ENCODE data around the gene LILRB1.
"Not testable (repeated sequence)": the region's sequence is repeated elsewhere in the genome, so short reads cannot be mapped to it uniquely, and the experiment has no call there.

LILRB1 gene

DNA sequence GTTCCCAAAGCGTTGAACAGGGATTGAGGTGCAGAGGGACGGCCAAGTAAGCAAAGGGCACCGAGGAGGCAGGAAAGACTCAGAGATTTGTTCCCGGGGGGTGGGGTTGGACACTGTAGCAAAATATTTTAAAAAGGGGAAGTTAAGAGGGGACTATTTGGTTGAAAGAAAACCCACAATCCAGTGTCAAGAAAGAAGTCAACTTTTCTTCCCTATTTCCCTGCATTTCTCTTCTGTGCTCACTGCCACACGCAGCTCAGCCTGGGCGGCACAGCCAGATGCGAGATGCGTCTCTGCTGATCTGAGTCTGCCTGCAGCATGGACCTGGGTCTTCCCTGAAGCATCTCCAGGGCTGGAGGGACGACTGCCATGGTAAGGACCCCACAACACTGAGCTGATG, at the start of gene LILRB1:
TSS of gene LILRB1 (plus strand) at position 223 of the 400 bp plus-strand sequence. CDS start 590 bp downstream, outside the sequence.
- DNase-seq, result not testable (repeated sequence)

DNA sequence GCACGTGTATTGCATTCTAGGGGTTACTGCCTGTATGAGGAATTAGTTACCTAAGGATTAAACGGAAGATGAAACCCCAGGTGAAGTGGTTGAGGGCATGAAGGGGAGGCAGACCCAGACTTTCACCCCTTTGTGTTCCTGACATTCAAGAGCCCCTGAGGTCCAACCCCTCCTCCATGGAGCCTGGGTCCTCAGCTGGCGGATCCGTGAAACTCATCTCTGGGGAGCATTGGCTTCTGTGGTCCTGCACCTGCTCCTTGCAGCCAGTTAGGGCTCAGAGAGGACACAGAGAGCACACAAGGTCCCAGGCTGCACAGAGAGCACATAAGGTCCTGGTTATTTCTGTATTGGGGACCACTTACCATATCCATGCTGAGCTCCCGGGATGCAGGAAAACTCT, 43.9 kb upstream of the LILRB1 start:
- no peak for DNase-seq

DNA sequence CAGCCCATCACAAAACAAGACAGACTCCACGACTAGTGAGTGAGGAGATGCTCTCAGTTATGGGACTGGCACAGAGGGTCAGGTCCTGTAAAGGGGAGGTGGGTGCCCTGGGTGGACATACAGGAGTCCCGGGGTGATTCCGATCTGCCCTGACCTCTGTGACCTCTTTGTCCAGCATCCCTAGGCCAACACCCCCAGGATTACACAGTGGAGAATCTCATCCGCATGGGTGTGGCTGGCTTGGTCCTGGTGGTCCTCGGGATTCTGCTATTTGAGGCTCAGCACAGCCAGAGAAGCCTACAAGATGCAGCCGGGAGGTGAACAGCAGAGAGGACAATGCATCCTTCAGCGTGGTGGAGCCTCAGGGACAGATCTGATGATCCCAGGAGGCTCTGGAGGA, 43.3 kb upstream of the LILRB1 start:
- DNase-seq, result no peak

DNA sequence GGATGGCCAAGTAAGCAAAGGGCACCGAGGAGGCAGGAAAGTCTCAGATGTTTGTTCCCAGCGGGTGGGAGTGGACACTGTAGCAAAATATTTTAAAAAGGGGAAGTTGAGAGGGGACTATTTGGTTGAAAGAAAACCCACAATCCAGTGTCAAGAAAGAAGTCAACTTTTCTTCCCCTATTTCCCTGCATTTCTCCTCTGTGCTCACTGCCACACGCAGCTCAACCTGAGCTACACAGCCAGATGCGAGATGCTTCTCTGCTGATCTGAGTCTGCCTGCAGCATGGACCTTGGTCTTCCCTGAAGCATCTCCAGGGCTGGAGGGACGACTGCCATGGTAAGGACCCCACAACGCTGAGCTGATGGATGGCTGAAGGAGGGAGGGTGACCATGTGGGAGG, 36.8 kb upstream of the LILRB1 start, which contains the start of gene LILRA1:
TSS of gene LILRA1 (plus strand) at position 188 of the 400 bp plus-strand sequence. CDS start 613 bp downstream, outside the sequence.
- DNase-seq, result not testable (repeated sequence)

DNA sequence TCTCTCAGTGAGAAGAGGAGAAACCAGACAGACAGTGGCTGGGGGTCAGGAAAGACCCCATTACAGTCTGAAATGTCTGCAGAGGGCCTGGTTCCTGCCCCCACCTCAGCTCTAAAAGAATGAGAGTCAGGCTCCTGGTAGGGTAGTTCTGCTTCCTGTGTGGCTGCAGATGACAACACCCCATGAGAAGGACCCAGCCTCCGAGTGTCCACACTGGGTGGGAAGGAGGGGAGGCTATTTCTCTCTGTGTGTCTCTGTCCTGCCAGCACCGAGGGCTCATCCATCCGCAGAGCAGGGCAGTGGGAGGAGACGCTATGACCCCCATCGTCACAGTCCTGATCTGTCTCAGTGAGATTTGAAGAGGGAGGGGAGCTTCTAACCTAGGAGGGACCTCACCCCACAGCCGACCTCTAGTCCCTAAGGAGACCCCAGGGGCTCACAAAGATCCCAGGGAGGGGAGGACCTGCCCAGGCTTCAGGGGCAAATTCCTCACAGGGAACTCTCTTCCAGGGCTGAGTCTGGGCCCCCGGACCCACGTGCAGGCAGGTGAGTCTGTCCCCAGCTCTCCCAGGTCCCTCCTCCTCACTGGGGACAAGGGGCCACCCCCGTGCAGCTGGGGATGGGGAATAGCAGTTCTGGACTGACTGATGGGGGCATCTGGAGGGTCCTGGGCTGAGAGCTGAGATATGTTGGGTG, 36.2 kb upstream of the LILRB1 start:
- not testable (repeated sequence) for DNase-seq

DNA sequence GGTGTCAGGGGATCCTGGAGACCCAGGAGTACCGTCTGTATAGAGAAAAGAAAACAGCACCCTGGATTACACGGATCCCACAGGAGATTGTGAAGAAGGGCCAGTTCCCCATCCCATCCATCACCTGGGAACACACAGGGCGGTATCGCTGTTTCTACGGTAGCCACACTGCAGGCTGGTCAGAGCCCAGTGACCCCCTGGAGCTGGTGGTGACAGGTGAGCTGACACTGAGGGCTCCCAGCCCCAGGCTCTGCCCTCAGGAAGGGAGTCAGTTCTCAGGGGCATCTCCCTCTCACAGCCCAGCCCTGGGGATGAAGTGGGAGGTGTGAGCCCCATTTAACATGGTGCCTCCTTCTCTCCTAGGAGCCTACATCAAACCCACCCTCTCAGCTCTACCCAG, 35.5 kb upstream of the LILRB1 start:
- no peak for DNase-seq

DNA sequence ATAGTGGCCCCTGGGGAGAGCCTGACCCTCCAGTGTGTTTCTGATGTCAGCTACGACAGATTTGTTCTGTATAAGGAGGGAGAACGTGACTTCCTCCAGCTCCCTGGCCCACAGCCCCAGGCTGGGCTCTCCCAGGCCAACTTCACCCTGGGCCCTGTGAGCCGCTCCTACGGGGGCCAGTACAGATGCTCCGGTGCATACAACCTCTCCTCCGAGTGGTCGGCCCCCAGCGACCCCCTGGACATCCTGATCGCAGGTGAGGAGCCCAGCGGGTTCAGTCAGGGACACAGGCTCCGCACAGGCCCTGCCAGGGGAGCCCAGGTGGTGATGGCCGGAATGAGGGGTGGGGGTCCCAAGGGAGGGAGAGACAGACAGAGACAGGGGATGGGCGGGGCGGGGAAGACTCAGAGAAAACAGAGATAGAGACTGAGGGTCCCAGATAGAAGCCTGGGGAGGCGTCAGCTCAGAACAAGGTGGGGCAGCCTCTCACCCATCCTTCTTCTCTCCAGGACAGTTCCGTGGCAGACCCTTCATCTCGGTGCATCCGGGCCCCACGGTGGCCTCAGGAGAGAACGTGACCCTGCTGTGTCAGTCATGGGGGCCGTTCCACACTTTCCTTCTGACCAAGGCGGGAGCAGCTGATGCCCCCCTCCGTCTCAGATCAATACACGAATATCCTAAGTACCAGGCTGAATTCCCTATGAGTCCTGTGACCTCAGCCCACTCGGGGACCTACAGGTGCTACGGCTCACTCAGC, 34.4 kb upstream of the LILRB1 start:
- not testable (repeated sequence) for DNase-seq

DNA sequence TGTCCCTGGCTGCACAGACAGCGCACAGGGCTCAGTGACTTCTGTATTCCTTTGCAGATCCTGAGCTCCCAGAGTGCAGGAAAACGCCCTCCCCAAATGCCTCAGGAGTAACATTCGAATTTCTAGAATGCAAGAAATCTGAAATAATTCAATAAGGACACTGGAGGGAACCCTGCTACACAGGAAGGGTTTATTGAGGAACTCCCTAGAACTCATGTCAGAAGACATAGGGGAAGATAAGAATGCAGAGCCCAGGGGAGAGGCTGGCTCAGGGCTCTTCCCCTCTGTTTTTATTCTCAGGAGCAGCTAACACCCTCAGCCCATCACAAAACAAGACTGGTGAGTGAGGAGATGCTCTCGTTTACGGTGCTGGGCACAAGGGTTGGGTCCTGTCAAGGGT, 30.1 kb upstream of the LILRB1 start:
- no peak for DNase-seq

DNA sequence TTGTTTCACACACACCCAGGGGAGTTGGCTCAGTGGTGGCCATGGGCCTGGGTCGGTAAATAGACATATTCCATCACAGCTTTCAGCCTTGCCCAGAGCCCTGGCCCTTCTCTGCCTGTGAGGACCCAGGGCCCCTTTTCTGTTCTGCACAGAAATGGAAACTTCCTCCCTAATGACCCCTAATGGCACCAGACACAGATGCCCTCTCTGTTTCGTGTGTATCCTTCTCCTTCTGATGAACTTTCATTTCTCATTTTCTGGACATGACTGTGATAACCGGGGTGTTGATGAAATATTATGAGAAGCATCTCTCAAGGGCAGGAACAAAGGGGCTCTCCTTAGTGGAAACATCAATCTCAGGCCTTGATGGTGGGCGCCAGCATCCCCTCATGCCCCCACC, 24.1 kb upstream of the LILRB1 start:
- no peak for DNase-seq

DNA sequence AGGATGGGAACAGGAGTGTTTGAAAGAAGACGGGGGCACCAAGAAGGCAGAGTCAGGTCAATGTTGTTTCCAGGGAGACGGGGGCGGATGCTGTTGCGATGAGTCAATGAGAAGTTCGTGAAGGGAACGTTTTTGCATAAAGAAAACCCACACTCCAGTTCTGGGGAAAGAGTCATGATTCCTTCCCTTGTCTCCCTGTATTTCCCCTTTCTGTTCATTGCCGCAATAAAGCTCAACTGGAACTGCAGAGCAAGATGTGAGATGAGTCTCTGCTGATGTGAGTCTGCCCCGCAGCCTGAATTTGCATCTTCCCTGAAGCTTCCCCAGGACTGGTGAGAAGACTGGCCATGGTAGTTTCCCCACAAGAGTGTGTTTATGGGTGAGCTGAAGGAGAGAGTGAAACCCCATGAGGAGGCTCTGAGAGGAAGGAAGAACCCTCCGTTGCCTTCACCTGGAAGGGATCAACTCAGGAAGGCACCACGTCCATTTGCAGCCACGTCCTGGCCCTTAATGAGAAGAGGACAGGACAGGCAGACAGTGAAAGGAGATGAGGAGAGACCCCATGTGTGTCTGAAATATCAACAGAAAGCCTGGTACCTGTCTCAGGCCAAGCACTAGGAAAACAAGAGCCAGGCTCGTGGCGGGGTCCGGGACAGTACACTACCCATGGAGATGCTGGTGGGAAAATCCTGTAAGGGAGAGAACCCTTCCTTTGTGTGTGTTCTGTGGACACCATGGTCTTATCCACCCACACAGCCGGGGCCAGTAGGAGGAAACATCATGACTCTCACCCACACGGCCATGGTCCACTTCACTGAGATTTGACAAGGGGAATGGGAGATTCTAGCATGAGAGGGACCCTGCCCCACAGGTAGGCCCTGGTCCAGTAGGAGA, 23.1 kb upstream of the LILRB1 start:
- no peak for DNase-seq

DNA sequence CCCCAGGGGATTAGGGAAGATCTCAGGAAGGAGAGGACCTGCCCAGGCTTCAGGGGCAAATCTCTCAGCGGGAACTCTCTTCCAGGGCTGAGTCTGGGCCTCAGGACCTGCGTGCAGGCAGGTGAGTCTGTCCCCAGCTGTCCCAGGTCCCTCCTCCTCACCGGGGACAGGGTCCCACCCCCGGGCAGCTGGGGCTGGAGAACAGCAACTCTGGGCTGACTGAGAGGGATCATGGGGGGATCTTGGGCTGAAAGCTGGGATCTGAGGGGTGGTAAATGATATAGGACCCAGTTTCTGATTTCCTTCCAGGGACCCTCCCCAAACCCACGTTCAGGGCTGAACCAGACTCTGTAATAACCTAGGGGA, 22.5 kb upstream of the LILRB1 start:
- no peak for DNase-seq

DNA sequence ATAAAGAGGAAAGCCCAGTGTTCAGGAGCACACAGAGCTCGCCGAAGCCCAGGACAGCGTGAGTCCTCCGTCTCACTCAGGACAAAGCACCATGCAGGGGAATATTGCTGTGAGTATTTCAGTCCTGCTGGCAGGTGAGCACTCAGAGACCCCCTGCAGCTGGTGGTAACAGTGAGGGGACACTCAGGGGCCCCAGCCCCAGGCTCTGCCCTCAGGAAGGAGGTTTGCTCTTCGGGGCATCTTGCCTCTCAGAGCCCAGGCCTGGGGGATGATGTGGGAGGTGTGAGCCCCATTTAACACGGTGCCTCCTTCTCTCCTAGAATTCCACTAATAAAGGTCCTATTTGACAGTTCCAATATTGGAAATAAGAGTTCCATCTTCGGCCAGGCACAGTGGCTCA, 22.1 kb upstream of the LILRB1 start:
- no peak for DNase-seq

DNA sequence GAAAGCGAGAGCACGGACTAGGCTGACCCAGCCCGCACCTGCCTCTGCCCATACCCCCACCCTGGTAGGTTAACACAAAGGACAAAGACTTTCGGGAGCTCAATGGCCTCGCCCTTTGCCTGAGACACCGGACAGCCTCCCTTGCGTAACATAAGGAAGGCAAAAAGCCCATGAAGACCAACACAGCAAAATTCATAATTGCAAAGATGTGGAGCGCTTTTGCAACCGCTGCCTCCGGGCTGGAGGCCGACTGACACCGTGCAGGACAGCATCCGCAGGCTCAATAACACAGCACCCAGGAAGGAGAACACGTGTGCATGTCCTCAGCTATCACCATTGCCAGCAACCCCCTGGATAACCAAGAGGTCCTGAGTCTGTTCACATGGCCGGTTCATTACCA, 21.5 kb upstream of the LILRB1 start:
- DNase-seq, result no peak

DNA sequence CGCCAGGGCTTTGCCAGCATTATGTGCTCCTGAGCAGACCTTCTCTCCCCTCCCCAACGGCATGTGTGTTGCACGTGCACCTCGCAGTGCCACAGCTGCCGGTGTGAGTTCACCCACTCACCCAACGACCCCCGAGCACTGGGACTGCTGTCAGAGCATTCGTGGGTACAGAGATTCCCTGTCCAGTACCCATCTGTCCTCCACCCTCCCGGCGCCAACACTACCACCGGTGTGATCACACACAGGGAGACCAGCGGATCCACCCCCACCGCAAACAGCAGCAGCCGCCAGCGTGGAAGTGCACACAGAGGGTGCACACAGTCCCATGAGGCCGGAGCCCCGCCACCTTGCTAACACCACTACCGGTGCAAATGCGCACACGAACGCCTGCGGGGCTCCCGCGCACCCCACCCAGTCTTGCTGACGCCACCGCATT, 20.9 kb upstream of the LILRB1 start:
- DNase-seq, result no peak

DNA sequence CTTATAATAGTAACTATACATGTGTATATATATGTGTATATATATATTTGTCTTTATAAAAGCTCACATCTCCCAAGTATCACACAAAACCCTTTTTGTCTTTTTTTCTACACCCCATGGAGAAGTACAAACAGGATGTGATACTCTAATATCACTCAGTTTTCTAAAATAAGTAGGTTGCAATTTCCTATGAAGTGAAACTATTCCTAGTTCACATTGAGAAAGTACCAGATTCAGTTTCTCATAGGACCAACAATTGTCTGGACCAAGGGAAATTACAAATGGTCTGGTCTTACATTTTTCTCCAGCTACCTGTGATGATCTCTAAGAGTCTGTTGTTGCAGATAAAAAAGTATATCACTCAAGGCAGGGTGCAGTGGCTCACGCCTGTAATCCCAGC, 17.9 kb upstream of the LILRB1 start:
- no peak for DNase-seq

DNA sequence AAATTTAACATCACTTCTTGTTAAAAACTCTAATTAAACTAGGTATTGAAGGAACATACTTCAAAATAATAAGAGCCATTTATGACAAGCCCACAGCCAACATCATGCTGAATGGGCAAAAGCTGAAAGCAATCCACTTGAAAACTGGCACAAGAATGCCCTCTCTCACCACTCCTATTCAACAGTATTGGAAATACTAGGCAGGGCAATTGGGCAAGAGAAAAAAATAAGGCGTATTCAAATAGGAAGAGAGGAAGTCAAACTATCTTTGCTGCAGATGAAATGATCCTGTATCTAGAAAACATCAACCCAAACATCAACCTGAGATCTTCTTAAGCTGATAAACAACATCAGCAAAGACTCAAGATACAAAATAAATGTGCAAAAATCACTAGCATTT, 15.6 kb upstream of the LILRB1 start:
- DNase-seq, result no peak

DNA sequence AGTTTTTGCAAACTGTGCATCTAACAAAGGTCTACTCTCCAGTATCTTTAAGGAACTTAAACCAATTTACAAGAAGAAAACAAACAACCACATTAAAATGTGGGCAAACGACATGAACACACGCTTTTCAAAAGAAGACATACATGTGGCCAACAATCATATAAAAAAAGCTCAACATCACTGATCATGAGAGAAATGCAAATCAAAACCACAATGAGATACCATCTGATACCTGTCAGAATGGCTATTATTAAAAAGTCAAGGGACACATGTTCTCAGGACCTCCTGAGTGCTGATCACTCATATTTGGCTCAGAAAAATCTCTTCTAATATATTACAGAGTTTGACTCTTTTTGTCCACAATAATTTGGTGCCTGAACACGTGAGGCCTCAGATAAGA, 14.2 kb upstream of the LILRB1 start:
- no peak for DNase-seq

DNA sequence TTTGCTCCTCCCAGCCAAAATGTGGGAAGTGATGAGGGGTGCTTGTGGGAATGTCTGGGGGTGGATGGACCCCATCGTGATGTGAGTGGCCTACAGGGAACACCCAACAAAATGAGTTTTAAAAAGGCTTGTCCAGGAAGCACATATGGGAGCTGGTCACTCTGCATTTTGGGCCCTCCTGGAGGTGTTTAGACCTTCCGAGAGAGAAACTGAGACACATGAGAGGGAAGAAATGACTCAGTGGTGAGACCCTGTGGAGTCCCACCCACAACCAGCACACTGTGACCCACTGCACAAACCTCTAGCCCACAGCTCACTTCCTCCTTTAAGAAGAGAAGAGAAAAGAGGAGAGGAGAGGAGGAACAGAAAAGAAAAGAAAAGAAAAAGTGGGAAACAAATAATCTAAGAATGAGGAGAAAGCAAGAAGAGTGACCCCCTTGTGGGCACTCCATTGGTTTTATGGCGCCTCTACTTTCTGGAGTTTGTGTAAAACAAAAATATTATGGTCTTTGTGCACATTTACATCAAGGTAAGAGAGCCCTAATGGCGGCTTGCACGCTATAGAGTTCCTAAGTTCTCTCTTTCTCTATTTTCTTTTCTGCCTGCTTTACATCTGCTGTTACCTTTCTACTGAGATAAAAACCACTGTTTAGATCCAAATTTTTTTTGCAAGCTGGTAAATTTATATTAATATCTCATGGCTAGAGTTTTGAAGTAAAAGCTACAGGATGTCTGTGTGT, 13.3 kb upstream of the LILRB1 start:
- DNase-seq, result no peak

DNA sequence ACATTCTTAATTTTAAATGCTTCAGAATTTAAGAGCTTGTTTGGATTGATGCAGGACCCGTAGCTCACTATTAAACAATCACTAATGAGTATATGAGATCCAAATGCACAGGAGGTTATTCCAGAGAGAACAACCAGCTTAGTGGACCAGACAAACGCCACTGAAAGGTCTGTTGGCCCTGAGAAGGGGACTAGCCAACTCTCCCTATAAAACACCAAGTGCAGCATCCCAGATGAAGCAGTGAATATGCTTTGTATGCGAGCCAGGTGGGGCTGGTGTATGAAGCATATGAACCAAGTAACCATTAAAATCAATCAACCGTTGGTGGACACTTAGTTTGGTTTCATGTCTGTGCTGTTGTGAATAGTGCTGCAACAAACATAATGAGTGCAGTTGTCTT, 9.8 kb upstream of the LILRB1 start:
- no peak for DNase-seq

DNA sequence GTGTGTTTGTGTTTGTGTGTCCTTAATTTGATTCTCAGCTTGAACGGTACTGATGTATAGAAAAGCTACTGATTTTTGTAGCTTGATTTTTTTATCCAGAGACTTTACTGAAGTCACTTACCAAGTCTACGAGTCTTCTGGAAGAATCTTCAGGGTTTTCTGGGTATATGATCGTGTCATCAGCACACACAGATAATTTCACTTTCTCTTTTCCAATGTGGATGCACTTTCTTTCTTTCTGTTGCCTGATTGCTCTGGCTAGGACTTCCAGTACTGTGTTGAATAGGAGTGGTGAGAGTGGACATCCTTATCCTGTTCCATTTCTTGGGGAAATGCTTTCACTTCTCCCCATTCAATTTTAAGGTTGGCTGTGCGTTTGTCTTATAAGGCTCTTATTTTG, 7.9 kb upstream of the LILRB1 start:
- no peak for DNase-seq

DNA sequence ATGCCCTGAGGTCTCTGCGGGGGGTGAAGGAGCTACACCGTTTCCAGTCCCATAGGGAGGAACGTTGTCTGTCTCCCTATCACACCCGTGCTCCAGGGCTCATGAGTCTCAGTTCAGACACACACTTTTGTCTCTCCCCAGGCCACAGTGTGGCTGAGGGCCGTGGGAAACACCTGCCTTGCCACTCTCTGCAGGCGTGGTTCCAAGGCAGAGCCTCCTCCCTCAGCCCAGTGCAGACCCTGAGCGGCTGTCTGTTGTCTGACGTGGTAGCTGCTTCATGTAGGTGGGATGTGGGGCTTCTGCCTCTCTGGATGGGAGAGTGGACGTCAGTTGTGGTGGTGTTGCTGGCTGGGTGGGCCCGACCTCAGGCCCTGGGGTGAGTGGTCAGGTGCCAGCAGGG, 6.0 kb upstream of the LILRB1 start:
- not testable (repeated sequence) for DNase-seq

DNA sequence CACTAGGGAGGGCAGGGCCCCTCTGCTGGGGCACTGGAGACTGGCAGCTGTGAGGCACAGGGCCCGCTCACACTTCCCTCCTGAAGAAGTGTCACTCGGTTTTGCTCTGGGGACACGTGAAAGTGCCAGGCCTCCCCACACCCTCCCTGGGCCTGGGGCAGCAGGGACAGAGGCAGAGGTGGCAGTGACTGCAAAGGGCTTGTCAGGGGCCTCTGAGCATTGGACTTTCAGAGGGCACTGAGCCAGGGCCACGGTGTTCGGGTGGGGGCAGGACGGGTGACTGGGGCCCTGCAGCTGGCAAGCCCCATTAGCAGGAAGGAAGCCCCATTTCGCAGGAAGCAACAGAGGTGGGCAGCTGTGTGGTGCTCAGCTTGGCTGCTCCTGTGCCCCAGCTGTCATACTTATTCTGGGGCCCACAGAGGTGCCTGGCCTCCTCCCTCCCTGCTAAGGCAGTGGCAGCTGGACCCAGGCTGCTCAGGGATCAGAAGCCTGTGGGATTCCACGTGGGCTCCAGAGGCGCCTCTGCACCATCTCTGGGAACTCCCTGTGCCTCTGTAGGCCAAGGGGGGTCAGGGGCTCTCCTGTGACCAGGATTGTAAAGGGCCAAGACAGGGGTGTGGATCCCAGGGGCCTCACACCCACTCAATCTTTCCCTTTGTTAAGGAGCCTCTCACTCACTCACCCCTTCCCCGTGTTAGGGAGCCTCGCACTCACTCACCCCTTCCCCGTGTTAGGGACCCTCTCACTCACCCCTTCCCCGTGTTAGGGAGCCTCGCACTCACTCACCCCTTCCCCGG, 5.2 kb upstream of the LILRB1 start:
- DNase-seq, result not testable (repeated sequence)

Measured in NCI-H2107 (cell line).